Measurements from ENCODE around the gene LHFPL2.

- TF ChIP-seq CTCF (IDR thresholded peaks at IDR 0.05; ENCODE audit: low read depth, low read length), result no peak
- TF ChIP-seq MAX (IDR thresholded peaks at IDR 0.05; ENCODE audit: low read depth, low read length), result no peak
- TF ChIP-seq POLR2A (IDR thresholded peaks at IDR 0.05; ENCODE audit: extremely low read depth, insufficient read length), result no peak
These were observed 2.9 kb upstream of the LHFPL2 start for GRCh38 chr5:78651468-78651867.
